Pons (tissue), 1 donor: ENCODE data around the gene TNFRSF12A.

ENCODE experiments used
- DNase-seq: peaks from one replicate; pipeline ENCODE4 v3.0.0-alpha.2; 2016; ENCODE audit warnings: low spot score

TNFRSF12A gene

DNA sequence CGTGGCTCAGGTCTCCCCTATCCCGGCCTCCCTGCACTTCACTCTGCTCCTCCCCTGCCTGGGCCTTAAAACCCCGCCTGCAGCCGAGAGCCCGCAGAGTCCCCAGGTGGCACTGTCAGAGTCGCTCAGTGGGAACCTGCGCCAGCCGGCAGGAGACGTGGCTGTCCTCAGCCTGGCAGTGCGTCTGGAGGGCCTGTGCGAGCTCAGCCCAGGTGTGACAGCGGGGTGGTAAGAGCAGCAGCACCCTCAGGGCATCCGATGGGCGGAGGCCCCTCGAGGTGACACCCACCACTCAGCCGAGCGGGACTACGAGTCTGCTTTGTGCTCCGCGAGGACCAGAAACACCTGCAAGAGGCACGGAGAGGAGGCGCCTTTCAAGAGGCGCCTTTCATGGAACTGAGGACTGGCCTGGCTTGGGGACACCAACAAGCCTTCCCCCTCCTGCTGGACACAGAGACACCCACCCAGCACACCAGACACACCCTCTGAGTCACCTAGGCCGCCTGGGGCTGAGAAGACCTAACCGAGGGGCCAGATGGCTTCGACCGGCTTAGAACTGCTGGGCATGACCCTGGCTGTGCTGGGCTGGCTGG lies 7.2 kb upstream of the TNFRSF12A start, which contains the start of gene CLDN9:
Gene CLDN9, plus strand, starts transcription at position 96 of the 593 bp plus-strand sequence. Its CDS starts 440 bp downstream, at position 536.
- DNase-seq, result no peak

DNA sequence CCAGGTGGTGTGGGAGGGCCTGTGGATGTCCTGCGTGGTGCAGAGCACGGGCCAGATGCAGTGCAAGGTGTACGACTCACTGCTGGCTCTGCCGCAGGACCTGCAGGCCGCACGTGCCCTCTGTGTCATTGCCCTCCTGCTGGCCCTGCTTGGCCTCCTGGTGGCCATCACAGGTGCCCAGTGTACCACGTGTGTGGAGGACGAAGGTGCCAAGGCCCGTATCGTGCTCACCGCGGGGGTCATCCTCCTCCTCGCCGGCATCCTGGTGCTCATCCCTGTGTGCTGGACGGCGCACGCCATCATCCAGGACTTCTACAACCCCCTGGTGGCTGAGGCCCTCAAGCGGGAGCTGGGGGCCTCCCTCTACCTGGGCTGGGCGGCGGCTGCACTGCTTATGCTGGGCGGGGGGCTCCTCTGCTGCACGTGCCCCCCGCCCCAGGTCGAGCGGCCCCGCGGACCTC lies 6.6 kb upstream of the TNFRSF12A start:
- no peak for DNase-seq

DNA sequence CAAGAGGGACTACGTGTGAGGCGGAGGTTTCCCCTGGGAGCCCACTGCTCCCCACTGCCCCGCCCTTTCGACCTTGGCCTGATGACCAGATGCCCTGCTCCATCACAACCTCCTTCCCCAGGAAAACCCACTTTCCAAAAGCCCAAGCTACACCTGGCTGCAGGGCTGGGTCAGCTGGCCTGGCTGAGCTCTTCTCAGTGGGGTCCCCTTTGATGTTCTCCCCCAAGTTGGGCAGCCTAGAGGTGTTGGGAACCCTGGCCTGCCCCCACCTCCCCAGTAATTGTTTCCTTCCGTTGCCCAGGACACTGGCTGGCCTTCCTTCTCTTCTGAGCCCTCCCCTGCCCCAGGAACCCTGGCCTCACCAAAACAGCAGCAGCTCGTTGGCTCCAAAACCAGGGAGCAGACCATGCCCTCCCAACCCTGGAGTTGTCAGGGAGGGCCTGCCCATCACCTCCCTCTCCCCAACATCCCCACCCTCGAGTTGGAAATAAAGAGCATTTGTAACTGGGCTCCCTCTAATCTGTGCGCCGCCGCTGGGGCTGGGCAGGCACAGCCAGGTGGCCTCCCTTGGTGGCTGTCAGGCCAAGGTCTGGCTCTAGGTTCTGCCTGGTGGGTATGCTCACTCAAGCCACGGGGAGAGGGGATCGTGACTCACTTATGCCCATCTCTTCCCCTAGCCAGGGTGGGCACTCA lies 6.0 kb upstream of the TNFRSF12A start:
- DNase-seq, result no peak

DNA sequence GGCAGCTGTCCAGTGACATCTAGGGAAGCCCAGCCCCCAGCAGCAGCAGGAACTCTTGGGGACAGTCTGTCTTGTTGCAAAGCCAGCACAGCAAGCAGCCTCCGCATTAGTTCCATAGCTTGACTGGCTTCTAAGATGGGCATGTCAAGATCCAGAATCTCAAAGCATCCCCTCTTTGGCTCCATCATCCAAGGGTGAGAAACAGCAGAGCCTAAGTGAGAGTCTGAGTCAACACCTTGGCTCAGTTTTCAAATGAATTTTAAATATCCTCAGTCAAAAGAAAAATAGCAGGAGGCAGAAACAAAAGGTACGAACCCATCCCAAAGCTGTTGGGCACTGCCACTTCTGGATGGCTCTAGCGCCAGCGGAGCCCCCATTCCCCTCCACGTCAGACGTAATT lies 5.2 kb upstream of the TNFRSF12A start:
- no peak for DNase-seq

DNA sequence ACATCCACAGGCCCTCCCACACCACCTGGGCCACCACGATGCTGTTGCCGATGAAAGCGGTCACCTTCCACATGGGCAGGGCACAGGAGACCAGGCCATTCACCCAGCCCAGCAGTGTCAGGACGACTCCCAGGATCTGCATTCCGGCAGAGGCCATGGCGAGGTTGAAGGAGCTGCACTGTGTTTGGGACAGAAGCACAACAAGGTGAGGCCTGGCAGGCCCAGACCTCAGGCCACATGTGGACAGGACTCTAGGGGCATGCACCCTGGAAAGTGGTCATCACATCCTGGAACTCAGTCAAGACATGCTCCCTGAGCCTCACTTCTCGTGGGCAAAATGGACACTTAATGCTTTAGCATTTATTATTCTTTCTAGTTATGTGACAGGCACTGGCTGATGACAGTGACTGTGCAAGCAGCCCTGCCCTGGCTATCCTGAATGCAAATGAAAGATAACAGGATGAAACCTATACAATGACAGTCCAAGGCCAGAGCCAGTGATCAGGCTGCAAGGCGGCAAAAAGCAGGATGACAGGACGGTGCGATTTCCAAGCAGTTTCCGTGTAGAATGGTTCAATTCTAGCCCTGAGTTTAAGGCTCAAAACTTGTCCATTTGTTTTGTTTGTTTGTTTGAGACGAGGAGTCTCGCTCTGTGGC lies 4.2 kb upstream of the TNFRSF12A start:
- no peak for DNase-seq

DNA sequence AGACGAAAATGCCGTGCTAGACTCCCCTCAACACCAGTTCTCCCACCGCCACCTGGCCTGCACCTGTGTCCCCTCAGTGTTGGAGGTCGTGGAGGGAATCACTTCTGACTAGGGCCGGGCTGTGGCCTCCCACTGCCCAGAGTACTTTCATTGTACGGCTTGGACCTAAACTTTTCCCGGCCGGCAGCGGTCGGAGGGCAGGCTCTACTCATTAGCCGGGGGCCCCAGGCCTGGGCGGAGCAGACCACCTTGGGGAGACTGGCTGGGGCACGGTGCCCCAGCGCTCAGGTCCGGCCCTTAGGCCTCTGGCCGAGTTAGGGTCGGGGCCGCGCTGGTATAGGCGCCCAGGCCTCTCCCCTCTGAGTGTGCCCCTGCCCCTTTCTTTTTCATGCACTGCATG lies 2.8 kb upstream of the TNFRSF12A start:
- DNase-seq, result no peak

DNA sequence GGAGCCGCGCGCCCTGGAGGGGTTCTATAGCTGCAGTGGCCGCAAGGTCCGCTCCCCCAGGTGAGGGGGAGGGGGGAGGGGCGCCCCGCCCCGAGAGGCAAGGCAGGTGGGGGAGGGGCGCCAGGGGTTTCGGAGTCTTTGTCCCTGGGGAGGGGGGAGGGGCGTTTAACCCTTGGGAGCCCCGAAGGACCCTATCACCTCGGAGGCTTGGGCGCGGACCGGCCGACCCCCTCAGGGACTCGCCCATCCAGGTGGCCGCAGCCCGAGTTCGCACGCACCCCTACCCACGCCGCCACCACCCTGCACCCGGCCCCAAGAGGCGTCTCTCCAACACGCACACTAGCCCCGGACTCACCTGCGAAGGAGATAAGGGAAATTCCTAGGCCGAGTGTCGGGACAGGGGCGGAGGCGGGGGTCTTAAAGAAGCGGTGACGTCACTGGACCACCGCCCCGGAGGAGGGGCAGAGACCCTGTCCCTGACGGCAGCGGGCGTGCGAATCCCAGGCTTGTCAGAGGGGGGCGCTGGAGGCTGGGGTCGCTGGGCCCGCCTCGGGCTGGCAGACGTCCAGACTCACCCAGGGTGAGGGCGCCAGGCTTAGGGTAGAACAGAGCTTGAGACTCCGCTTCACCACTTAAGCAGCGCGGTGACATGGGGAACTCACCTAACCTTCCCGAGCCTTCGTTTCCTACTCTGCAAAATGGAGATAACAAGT lies 2.2 kb upstream of the TNFRSF12A start, which contains the start of gene CLDN6:
Gene CLDN6, minus strand, starts transcription at position 390 of the 713 bp plus-strand sequence. CDS start 2,162 bp downstream, outside the sequence.
- no peak for DNase-seq

DNA sequence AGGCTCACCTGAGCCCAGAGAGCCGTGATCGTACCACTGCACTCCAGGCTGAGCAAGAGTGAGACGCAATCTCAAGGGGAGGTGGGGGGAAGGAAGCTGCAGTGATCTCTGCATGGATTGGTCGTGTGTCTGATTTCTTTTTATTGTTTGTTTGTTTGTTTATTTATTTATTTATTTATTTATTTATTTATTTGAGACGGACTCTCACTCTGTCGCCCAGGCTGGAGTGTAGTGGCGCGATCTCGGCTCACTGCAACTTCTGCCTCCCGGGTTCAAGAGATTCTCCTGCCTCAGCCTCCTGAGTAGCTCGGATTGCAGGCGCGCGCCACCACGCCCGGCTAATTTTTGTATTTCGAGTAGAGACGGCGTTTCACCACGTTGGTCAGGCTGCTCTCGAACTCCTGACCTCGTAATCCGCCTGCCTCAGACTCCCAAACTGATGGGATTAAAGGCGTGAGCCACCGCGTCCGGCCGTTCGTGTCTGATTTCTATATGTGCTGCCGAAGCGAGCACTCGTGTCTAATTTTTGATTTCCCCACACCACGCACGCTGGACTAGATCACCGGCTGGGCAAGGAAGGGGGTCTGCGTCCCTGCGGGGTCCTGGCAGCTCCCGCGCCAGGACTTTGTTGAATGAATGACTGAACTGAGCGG lies 448 bp upstream of the TNFRSF12A start:
- no peak for DNase-seq

DNA sequence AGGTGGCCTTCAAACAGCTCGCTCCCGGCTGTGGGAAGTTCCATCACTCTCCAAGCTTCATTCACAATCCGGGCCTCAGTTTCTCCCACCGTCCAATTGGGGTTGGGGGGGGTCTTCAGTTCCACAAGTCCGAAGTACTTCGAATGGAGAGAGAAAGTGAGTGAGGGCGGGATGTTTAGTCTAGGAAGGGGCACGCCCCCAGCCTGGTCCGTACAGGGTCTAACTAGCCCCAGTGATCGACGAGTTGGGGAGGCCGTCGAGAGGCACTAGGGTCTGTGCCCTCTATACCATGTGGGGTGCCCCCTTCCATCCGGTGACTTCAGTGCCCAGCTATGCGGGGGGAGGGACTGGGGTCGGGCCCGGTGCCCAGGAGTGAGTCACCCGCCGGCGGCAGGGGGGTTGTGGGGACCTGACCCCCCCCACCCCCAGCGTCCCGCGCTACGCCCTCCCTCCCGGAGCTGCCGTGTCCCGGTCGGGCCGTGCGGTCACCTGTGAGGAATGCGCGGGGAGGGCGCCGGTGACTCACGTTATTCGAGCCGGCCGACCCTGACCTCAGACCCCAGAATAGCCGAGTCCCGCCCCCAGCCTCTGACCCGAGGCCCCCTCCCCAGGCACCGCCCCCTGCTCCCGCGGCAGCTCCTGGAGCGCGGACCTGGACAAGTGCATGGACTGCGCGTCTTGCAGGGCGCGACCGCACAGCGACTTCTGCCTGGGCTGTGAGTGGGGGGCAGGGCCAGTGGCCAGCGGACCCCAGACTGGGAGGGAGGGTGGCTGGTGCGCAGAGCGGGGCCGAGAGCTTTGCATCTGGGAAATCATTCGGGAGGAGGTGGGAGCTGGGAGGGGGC lies 658 bp downstream of the TNFRSF12A start:
- no peak for DNase-seq

DNA sequence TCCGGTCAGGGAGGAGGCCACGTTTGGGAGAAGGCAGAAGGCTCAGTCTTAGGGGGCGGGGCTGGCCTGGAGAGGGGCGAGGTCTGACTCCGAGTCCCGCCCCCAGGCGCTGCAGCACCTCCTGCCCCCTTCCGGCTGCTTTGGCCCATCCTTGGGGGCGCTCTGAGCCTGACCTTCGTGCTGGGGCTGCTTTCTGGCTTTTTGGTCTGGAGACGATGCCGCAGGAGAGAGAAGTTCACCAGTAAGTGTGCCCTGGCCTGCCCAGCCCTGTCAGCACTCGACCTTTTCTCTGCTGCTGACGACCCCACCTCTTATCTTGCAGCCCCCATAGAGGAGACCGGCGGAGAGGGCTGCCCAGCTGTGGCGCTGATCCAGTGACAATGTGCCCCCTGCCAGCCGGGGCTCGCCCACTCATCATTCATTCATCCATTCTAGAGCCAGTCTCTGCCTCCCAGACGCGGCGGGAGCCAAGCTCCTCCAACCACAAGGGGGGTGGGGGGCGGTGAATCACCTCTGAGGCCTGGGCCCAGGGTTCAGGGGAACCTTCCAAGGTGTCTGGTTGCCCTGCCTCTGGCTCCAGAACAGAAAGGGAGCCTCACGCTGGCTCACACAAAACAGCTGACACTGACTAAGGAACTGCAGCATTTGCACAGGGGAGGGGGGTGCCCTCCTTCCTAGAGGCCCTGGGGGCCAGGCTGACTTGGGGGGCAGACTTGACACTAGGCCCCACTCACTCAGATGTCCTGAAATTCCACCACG lies 1.5 kb downstream of the TNFRSF12A start:
- peak; percentile 31 for DNase-seq

DNA sequence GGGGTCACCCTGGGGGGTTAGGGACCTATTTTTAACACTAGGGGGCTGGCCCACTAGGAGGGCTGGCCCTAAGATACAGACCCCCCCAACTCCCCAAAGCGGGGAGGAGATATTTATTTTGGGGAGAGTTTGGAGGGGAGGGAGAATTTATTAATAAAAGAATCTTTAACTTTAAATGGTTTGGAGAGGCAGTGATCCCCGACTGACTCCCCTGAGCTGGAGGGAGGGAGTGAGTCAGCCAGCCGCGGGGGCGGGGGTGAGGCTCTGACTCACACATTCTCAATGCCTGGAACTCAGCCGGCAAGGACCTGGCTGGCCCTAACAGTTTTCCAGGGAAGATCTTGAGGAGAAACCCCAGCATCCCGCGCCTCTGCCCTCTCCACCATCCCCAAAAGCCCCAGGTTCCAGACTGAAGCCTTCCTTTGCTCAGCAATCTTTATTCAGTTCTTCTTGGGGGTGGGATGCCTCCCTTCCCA lies 2.1 kb downstream of the TNFRSF12A start:
- DNase-seq, result peak; percentile 64

DNA sequence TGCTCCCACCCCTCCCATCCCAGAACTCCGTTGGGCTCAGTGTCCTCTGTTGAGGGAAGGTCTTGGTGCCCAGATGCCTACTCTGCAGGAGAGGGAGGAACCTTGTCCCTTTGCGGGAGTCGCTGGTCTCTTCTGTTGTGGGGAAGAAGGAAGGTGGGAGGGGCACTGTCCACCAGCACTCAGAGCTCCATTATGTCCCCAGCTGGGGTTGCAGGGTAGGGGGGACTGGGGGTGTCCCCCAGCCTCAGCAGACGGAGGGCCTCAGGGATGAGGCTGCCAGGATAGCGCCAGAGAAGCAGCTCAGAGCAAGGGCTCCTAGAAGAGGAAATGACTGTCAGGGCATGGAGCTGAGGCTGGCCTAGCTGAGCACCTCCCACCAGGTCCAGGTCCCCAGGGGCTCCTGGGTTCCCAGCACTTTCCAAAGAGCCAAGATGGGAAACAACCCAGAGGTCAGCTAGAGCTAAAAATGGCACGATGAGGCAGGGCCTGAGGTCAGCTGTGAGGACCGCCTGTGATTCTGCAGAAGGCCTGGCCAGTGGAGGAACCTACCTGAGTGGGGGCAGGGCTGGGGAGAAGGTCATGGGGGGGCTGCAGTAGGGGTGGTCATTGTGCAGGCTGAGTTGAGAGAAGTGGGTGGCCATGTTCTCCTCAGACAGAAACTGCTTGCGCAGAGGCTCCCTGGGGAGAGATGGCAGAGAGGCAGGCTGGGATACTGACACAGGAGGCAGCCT lies 2.7 kb downstream of the TNFRSF12A start:
- no peak for DNase-seq

DNA sequence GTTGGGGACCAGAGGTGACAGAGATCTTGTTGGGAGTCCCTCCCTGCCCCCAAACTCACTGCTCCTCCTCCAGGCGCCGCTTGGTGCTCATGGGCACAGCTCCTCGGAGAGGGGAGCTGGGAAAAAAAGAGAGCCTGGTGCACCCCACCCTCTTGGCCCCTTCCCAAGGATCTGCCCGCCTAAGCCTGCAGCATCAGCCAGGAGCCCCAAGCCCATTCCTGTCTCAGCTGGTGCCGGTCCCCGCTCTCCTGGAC lies 3.2 kb downstream of the TNFRSF12A start:
- DNase-seq, result peak; percentile 40

DNA sequence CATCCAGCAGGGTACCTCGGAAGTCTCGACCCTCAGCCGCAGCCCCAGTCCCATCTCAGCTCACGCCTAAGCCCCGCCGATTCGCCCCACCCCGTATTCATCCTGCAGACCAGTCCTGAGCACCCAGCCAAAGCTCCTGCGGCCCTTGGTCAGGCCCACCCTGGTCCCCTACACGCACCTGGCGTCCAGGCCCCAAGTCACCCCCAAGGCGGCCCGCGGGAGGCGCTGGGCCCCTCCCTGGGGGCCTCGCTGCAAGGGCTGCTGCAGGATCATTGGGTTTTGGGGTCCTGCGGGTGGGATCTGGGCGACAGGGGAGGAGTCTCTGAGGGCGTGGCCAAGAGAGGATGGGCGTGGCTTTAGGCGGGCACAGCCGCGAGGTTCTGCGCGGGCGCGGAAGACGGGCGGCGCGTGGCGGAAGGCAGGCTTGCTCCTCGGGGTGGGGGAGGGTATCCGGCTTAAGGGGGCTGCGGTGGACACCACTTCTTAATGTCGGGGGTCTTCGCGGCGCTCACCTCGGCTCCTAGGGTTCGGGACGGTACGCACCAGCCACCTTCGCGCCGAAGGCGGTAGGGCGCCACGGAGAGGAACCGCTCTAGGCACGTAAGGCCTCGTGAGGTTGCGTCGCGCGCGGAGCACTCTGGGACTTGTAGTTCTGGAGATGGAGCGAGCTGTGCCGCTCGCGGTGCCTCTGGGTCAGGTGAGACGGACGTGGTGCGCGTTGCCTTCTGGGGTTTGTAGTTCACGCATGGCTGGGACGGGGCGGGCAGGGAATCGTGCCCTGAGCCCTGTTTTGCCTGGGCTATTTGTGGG lies 3.7 kb downstream of the TNFRSF12A start, which contains the start of the genes HCFC1R1 and THOC6:
Gene HCFC1R1, minus strand, starts transcription at position 274 of the 810 bp plus-strand sequence. Its CDS starts 1 bp downstream, at position 273.
Gene THOC6, plus strand, starts transcription at position 367 of the 810 bp plus-strand sequence. Its CDS starts 292 bp downstream, at position 659.
- peak; percentile 96 for DNase-seq

DNA sequence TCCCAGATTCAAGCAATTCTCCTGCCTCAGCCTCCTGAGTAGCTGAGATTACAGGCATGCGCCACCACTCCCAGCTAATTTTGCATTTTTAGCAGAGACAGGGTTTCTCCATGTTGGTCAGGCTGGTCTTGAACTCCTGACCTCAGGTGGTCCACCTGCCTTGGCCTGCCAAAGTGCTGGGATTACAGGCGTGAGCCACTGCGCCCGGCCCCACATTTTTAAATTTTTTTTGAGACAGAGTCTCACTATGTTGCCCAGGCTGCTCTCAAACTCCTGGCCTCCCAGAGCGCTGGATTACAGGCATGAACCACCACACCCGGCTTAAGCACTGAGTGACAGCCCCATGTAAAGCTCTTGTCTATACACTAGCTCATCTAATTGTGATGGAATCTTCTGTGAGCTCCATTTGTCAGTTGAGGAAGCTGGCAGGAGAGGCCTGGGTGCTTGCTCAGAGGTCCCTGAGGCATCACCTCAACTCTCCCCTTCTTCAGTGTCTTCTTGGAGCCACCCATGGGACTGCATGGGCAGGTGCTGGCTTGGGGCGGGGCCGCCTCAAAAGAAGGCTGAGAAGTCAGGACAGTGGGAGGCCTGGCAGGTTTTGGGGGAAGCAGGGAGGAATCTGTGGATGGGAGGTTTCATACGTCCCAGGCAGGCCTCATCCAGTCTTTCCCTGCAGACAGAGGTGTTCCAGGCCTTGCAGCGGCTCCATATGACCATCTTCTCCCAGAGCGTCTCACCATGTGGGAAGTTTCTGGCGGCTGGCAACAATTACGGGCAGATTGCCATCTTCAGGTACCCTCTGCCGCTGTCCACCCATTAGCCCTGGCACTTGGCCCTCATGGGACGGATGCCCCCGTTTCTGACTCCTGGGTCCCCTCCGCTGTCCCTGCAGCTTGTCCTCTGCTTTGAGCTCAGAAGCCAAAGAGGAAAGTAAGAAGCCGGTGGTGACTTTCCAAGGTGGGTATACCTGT lies 5.1 kb downstream of the TNFRSF12A start:
- DNase-seq, result no peak

DNA sequence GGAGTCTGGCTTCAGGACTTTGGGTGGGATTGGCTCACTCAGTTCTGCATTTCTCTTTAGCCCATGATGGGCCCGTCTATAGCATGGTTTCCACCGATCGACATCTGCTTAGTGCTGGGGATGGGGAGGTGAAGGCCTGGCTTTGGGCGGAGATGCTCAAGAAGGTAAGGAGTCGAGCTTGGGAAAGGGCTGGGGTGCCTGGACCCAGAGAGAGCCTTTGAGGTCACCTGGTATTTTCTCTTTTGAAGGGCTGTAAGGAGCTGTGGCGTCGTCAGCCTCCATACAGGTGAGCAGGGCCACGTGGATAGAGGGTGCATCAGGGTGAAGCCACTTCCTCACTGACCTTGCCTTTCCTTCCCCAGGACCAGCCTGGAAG lies 5.8 kb downstream of the TNFRSF12A start:
- DNase-seq, result no peak
